ENCODE measurements around the gene OR1E2.

Gene OR1E2

GRCh38 chr17:3389791-3390190 lies 43.9 kb downstream of the OR1E2 start:
- DNase-seq: no peak

GRCh38 chr17:3385869-3386816 lies 47.5 kb downstream of the OR1E2 start, which contains the start of gene OR3A2:
Gene OR3A2, minus strand, starts transcription at chr17:3386308.
- DNase-seq: no peak

Measured in KG1 (cell line).